Spleen (tissue), 11 donors: ENCODE results near the gene C3orf22. TPM values are rescaled to one million over a fixed set of nuclear protein-coding genes. Genes with fewer than 3 reads are reported as not detected.

Source experiments
- DNase-seq: peaks from one replicate; pipeline ENCODE4 v3.0.0-alpha.2; 2020
- H3K27ac ChIP-seq, 8 donors: fragments of 200-600 bp; sonication (generic) in 7 of 8; 1 replicate in 4 of 8; 2 replicates in 4 of 8; pipeline versions ENCODE4 v1.5.0 to v1.8.0; 2016 to 2021; ENCODE audit warnings: inconsistent platforms in 4 of 8, mild to moderate bottlenecking in 4 of 8, moderate library complexity in 1 of 8
- H3K27me3 ChIP-seq, 7 donors: fragments of 200-600 bp; sonication (generic) in 6 of 7; replicated peaks in 1 of 7; 1 replicate in 4 of 7; 2 replicates in 3 of 7; pipeline versions ENCODE4 v1.5.0 to v1.8.0; 2016 to 2021; ENCODE audit warnings: inconsistent platforms in 3 of 7, mild to moderate bottlenecking in 1 of 7
- H3K36me3 ChIP-seq, 6 donors: fragments of 200-600 bp; sonication (generic) in 5 of 6; 1 replicate in 4 of 6; 2 replicates in 2 of 6; pipeline versions ENCODE4 v1.5.0 to v1.8.0; 2016 to 2021; ENCODE audit warnings: inconsistent platforms in 2 of 6
- H3K4me1 ChIP-seq, 6 donors: fragments of 200-600 bp; sonication (generic) in 5 of 6; 1 replicate in 3 of 6; 2 replicates in 3 of 6; pipeline versions ENCODE4 v1.5.0 to v1.8.0; 2016 to 2021; ENCODE audit warnings: inconsistent platforms in 3 of 6
- H3K4me3 ChIP-seq, 8 donors: fragments of 200-600 bp; sonication (generic) in 7 of 8; 1 replicate in 4 of 8; 2 replicates in 4 of 8; pipeline versions ENCODE4 v1.5.0 to v1.8.0; 2016 to 2021; ENCODE audit warnings: inconsistent platforms in 4 of 8, mild to moderate bottlenecking in 4 of 8, moderate library complexity in 2 of 8
- H3K9me3 ChIP-seq, 8 donors: fragments of 200-600 bp; sonication (generic) in 7 of 8; 1 replicate in 4 of 8; 2 replicates in 4 of 8; pipeline versions ENCODE4 v1.5.0 to v1.8.0; 2016 to 2021; ENCODE audit warnings: inconsistent platforms in 4 of 8
- POLR2A ChIP-seq, 3 donors: fragments of 450-650 bp; IDR thresholded peaks; one replicate each; pipeline ENCODE4 v1.5.1; 2017; ENCODE audit warnings: antibody characterized with exemption in 3 of 3, mild to moderate bottlenecking in 1 of 3
- POLR2AphosphoS5 ChIP-seq, 3 donors: sonication (generic); formaldehyde crosslinking; IDR thresholded peaks; one replicate each; pipeline ENCODE4 v1.5.1; 2017; ENCODE audit warnings: antibody characterized with exemption in 3 of 3
- WGBS, 5 donors: extraction: QIAGEN DNeasy Blood & Tissue Kit in 3 of 5; methylation state at CpG; one replicate each; pipeline versions ENCODE4 v1.1.5 to v1.1.7; 2013 to 2018; 5-methylcytosine and 5-hydroxymethylcytosine counted together
- intact Hi-C: fragments of 100-400 bp; cut with DNase I; formaldehyde crosslinking; loops from one replicate; pipeline ENCODE4 v1.15.0; 2023; ENCODE audit warnings: low total_unique reads
- polyA plus RNA-seq, 3 donors: library from polyadenylated mRNA; stranded (reverse); fragments of 200-250 nt; gene quantifications; one replicate each; pipeline ENCODE4 v1.2.1, GENCODE V29; 2013
- total RNA-seq, 7 donors: library from RNA; depleted of rRNA in 3 of 7; stranded (reverse); fragments of >200 nt in 3 of 7; fragmentation: NEBNext Ultra II Directional in 4 of 7; extraction: Animal tissue kit (Norgen Biotek cat#: 25700) in 4 of 7; gene quantifications; one replicate each; pipeline versions ENCODE4 v1.1.0 to v1.2.1, GENCODE V29; 2016 to 2021
- TF ChIP-seq, protein P1 (sequence below), 11 experiments: fragments of 200-600 bp in 7 of 11; fragments of 450-650 bp in 4 of 11; sonication (generic) in 4 of 11; IDR thresholded peaks in 8 of 11; conservative IDR thresholded peaks in 3 of 11; 1 replicate in 7 of 11; 2 replicates in 4 of 11; pipeline versions ENCODE4 v1.4.0 to v1.8.0; 2016 to 2021; ENCODE audit warnings: antibody characterized with exemption in 11 of 11, inconsistent platforms in 4 of 11, mild to moderate bottlenecking in 1 of 11
- donor health status: healthy with polysubstance abuse.
- donor health status: DM: no; HTN: no; CAD: no; lungs with moderate emphysema.
- donor health status: DM: no; HTN: no; CAD: no.
- donor health status: Bipolar disorder and iron deficiency.
- donor health status: healthy.
- donor health status: DM: no; HTN: no; CAD: no.
- donor health status: DM: yes; HTN: yes; CAD: no.

The C3orf22 gene
- total and polyA plus RNA-seq, 10 donors, result not detected

- Histone ChIP-seq H3K27me3 (peaks cover 0 to 44% (median 16%) of the 10 kb centered on the region in 7 donors), H3K4me3 (peak overlapping the region; percentile 21 to 71 (median 44)), H3K27ac (peak overlapping the region in 5 of 8 donors; percentile 36 to 86 (median 78)), H3K36me3 (no peaks in the 10 kb centered on the region), H3K9me3 (no peaks in the 10 kb centered on the region), H3K4me1 (peaks cover 3 to 74% (median 39%) of the 10 kb centered on the region in 6 donors)
- intact Hi-C loops, result loop anchor here (10.0 kb wide), 1 partner anchor 130 kb away; the partner anchor contains the start of gene TXNRD3
- 8 to 16% (median 8%) methylated on average over 12 to 31 of the region's 31 CpGs for WGBS, 5 donors
- no peak for TF ChIP-seq POLR2AphosphoS5 (IDR thresholded peaks at IDR 0.05)
- TF ChIP-seq, protein P1, sequence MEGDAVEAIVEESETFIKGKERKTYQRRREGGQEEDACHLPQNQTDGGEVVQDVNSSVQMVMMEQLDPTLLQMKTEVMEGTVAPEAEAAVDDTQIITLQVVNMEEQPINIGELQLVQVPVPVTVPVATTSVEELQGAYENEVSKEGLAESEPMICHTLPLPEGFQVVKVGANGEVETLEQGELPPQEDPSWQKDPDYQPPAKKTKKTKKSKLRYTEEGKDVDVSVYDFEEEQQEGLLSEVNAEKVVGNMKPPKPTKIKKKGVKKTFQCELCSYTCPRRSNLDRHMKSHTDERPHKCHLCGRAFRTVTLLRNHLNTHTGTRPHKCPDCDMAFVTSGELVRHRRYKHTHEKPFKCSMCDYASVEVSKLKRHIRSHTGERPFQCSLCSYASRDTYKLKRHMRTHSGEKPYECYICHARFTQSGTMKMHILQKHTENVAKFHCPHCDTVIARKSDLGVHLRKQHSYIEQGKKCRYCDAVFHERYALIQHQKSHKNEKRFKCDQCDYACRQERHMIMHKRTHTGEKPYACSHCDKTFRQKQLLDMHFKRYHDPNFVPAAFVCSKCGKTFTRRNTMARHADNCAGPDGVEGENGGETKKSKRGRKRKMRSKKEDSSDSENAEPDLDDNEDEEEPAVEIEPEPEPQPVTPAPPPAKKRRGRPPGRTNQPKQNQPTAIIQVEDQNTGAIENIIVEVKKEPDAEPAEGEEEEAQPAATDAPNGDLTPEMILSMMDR (IDR thresholded peaks at IDR 0.05 in 8 of 11, conservative IDR thresholded peaks at IDR 0.05 in 3 of 11), result no peak
- no peak for TF ChIP-seq POLR2A (IDR thresholded peaks at IDR 0.05)
- DNase-seq, result peak; percentile 78
Measured at GRCh38 chr3:126524429-126524988, 34.2 kb downstream of the C3orf22 start.

GRCh38 chr3:126523745-126524428 lies 34.8 kb downstream of the C3orf22 start, which contains the start of gene CHST13:
Gene CHST13, plus strand, starts transcription at chr3:126524155. Its CDS starts 178 bp downstream, at chr3:126524333.
- peaks cover 0 to 45% (median 16%) of the 10 kb centered on the region in 7 donors for H3K27me3 ChIP-seq
- WGBS, 5 donors, result 7 to 60% (median 9%) methylated on average over 1 to 56 of the region's 56 CpGs
- no peaks in the 10 kb centered on the region for H3K9me3 ChIP-seq
- peaks cover 3 to 68% (median 38%) of the 10 kb centered on the region in 6 donors for H3K4me1 ChIP-seq
- peak within 1 kb of the TSS; percentile 21 to 71 (median 44) for H3K4me3 ChIP-seq
- TF ChIP-seq, protein P1 (IDR thresholded peaks at IDR 0.05 in 8 of 11, conservative IDR thresholded peaks at IDR 0.05 in 3 of 11), result peak in 1 of 11 experiments; percentile 16
- TF ChIP-seq POLR2A (IDR thresholded peaks at IDR 0.05) (no peak), POLR2AphosphoS5 (IDR thresholded peaks at IDR 0.05) (peak in 2 of 3 donors; percentile 22 to 61)
- no peaks in the 10 kb centered on the region for H3K36me3 ChIP-seq
- peak; percentile 89 for DNase-seq
- intact Hi-C loops, result loop anchor here (10.0 kb wide), 1 partner anchor 131 kb away; the partner anchor contains the start of gene TXNRD3
- peak within 1 kb of the TSS in 5 of 8 donors; percentile 36 to 86 (median 78) for H3K27ac ChIP-seq

- TF ChIP-seq, protein P1 (IDR thresholded peaks at IDR 0.05 in 8 of 11, conservative IDR thresholded peaks at IDR 0.05 in 3 of 11), result peak; percentile 76 to 94 (median 91)
- no peak for TF ChIP-seq POLR2A (IDR thresholded peaks at IDR 0.05)
- no peaks in the 10 kb centered on the region for H3K36me3 ChIP-seq
- intact Hi-C loops, result loop anchor here (10.0 kb wide), 1 partner anchor 132 kb away; the partner anchor contains the start of gene TXNRD3
- H3K4me3 ChIP-seq, result no peak overlapping the region
- peak; percentile 78 for DNase-seq
- 0 to 1% (median 1%) methylated on average over 6 of the region's 6 CpGs for WGBS, 5 donors
- peaks cover 3 to 53% (median 31%) of the 10 kb centered on the region in 6 donors for H3K4me1 ChIP-seq
- H3K27ac ChIP-seq, result no peak overlapping the region
- no peaks in the 10 kb centered on the region for H3K9me3 ChIP-seq
- peaks cover 0 to 60% (median 16%) of the 10 kb centered on the region in 7 donors for H3K27me3 ChIP-seq
Measured at GRCh38 chr3:126522363-126522788, 36.4 kb downstream of the C3orf22 start.
